HEK293T (cell line): Measurements from ENCODE around the gene KCNK2.

Experiments
- ARNT ChIP-seq: fragments of 450-650 bp; IDR thresholded peaks from 2 replicates; pipeline ENCODE4 v1.6.1; 2017; ENCODE audit warnings: mild to moderate bottlenecking
- BHLHE40 ChIP-seq: fragments of 450-650 bp; IDR thresholded peaks from 2 replicates; pipeline ENCODE4 v1.6.1; 2016; ENCODE audit warnings: mild to moderate bottlenecking, moderate library complexity, borderline replicate concordance
- ELF4 ChIP-seq: fragments of 450-650 bp; IDR thresholded peaks from 2 replicates; pipeline ENCODE4 v1.6.1; 2017; ENCODE audit warnings: antibody characterized with exemption
- FOXA1 ChIP-seq: fragments of 450-650 bp; IDR thresholded peaks from 2 replicates; pipeline ENCODE4 v1.6.1; 2016; ENCODE audit warnings: mild to moderate bottlenecking
- FOXK2 ChIP-seq: fragments of 450-650 bp; IDR thresholded peaks from 2 replicates; pipeline ENCODE4 v1.6.1; 2016; ENCODE audit warnings: mild to moderate bottlenecking
- FOXM1 ChIP-seq: fragments of 450-650 bp; IDR thresholded peaks from 2 replicates; pipeline ENCODE4 v1.6.1; 2017; ENCODE audit warnings: mild to moderate bottlenecking, borderline replicate concordance
- HDGF ChIP-seq: fragments of 450-650 bp; IDR thresholded peaks from 2 replicates; pipeline ENCODE4 v1.6.1; 2017; ENCODE audit warnings: antibody characterized with exemption, borderline replicate concordance
- NFRKB ChIP-seq: fragments of 450-650 bp; IDR thresholded peaks from 2 replicates; pipeline ENCODE4 v1.6.1; 2016; ENCODE audit warnings: mild to moderate bottlenecking, moderate library complexity
- PKNOX1 ChIP-seq: fragments of 450-650 bp; IDR thresholded peaks from 2 replicates; pipeline ENCODE4 v1.6.1; 2016
- SP1 ChIP-seq: fragments of 450-650 bp; IDR thresholded peaks from 2 replicates; pipeline ENCODE4 v1.6.1; 2017
- SUZ12 ChIP-seq: fragments of 450-650 bp; IDR thresholded peaks from 2 replicates; pipeline ENCODE4 v1.6.1; 2016; ENCODE audit warnings: mild to moderate bottlenecking
- TARDBP ChIP-seq: fragments of 450-650 bp; IDR thresholded peaks from 2 replicates; pipeline ENCODE4 v1.6.1; 2016
- ZNF384 ChIP-seq: fragments of 450-650 bp; IDR thresholded peaks from 2 replicates; pipeline ENCODE4 v1.6.1; 2016

GRCh38 chr1:215087603-215088002 lies 5.1 kb downstream of the KCNK2 start:
- no peak for TF ChIP-seq FOXM1
- no peak for TF ChIP-seq ARNT
- no peak for TF ChIP-seq FOXA1
- no peak for TF ChIP-seq FOXK2
- TF ChIP-seq HDGF, result no peak
- TF ChIP-seq BHLHE40, result no peak
- TF ChIP-seq SUZ12, result no peak
- TF ChIP-seq ELF4, result no peak
- TF ChIP-seq SP1, result no peak
- no peak for TF ChIP-seq NFRKB
- TF ChIP-seq ZNF384, result no peak
- TF ChIP-seq TARDBP, result no peak
- TF ChIP-seq PKNOX1, result no peak
